ENCODE data around the gene POU2F1. TPM values are rescaled to one million over a fixed set of nuclear protein-coding genes. Genes with fewer than 3 reads are reported as not detected.

POU2F1 gene
- total RNA-seq, 6 donors from 2014 or later, result 9.1 to 26.8 (median 15.6) TPM

DNA sequence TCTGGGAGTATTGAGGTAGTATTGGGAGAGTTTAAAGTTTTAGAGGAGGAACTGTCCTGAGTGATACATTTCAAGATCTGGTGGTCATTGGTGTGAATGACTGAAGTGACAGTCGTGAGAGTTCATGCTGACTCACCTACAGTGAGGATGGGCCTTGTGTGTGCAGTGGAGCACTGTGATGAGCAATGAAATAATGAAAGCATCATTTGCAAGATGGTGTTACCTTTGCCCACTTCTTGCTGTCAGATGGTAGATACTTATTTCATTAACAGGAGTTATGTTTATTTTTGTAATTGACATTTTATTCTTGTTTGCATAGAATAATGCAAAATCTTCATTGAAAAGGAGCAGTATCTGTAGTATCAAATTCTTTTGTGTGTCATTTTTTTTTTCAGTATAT, 29.0 kb downstream of the POU2F1 start:
- ATAC-seq (ENCODE audit: low FRiP score in 2 of 2) (no peak), DNase-seq (no peak)
- TF ChIP-seq CTCF (IDR thresholded peaks at IDR 0.05) (no peak), POLR2A (IDR thresholded peaks at IDR 0.05) (no peak), POLR2AphosphoS5 (IDR thresholded peaks at IDR 0.05) (no peak), EP300 (IDR thresholded peaks at IDR 0.05) (no peak)
- H3K4me3 ChIP-seq, result no peak overlapping the region
- H3K27ac ChIP-seq, result no peak overlapping the region
- H3K4me1 ChIP-seq, result no peaks in the 10 kb centered on the region
- H3K36me3 ChIP-seq, result no peaks in the 10 kb centered on the region
- H3K27me3 ChIP-seq, result no peaks in the 10 kb centered on the region
- H3K9me3 ChIP-seq, result no peaks in the 10 kb centered on the region
- WGBS, 2 donors, result 58 to 82% methylated on average over 1 of the region's 1 CpG

GRCh38 chr1:167250482-167250881, 29.8 kb downstream of the POU2F1 start:
- Histone ChIP-seq H3K4me3 (no peak overlapping the region), H3K27me3 (no peaks in the 10 kb centered on the region), H3K4me1 (no peaks in the 10 kb centered on the region), H3K27ac (no peak overlapping the region), H3K9me3 (no peaks in the 10 kb centered on the region), H3K36me3 (no peaks in the 10 kb centered on the region)
- no peak for TF ChIP-seq EP300 (IDR thresholded peaks at IDR 0.05)
- TF ChIP-seq POLR2AphosphoS5 (IDR thresholded peaks at IDR 0.05), result no peak
- TF ChIP-seq CTCF (IDR thresholded peaks at IDR 0.05), result no peak
- TF ChIP-seq POLR2A (IDR thresholded peaks at IDR 0.05), result no peak
- ATAC-seq (ENCODE audit: low FRiP score in 2 of 2) (no peak), DNase-seq (no peak)

DNA sequence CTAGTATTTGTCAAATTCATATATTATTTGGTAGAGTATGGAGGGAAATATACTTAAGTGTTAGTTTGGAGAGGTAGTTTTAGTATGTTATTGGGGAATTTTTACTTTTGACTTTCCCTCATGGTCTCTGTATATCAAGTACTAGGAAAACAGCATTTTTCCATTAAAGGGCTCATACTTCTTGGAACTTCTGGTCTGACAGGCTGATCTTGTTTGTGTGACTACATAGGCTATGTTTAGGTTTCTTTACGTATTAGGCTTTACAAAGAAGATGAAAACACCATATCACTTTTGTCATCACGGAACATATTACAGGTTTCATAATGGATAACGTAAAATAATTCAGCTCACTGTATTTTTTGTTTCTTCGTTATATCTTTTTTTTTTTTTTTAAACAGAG, 30.8 kb downstream of the POU2F1 start:
- TF ChIP-seq POLR2A (IDR thresholded peaks at IDR 0.05) (no peak), POLR2AphosphoS5 (IDR thresholded peaks at IDR 0.05) (no peak), CTCF (IDR thresholded peaks at IDR 0.05) (no peak), EP300 (IDR thresholded peaks at IDR 0.05) (no peak)
- no peak overlapping the region for H3K4me3 ChIP-seq
- ATAC-seq (ENCODE audit: low FRiP score in 2 of 2) (no peak), DNase-seq (no peak)
- H3K4me1 ChIP-seq, result no peaks in the 10 kb centered on the region
- 93 to 97% methylated on average over 4 of the region's 4 CpGs for WGBS, 2 donors
- no peaks in the 10 kb centered on the region for H3K27me3 ChIP-seq
- no peaks in the 10 kb centered on the region for H3K9me3 ChIP-seq
- H3K27ac ChIP-seq, result no peak overlapping the region
- no peaks in the 10 kb centered on the region for H3K36me3 ChIP-seq

GRCh38 chr1:167252986-167253385, 32.3 kb downstream of the POU2F1 start:
- H3K27me3 ChIP-seq, result no peaks in the 10 kb centered on the region
- no peaks in the 10 kb centered on the region for H3K36me3 ChIP-seq
- DNase-seq (no peak), ATAC-seq (ENCODE audit: low FRiP score in 2 of 2) (no peak)
- H3K9me3 ChIP-seq, result no peaks in the 10 kb centered on the region
- no peak overlapping the region for H3K4me3 ChIP-seq
- H3K4me1 ChIP-seq, result no peaks in the 10 kb centered on the region
- no peak for TF ChIP-seq EP300 (IDR thresholded peaks at IDR 0.05)
- no peak for TF ChIP-seq POLR2AphosphoS5 (IDR thresholded peaks at IDR 0.05)
- TF ChIP-seq POLR2A (IDR thresholded peaks at IDR 0.05), result no peak
- no peak for TF ChIP-seq CTCF (IDR thresholded peaks at IDR 0.05)
- no peak overlapping the region for H3K27ac ChIP-seq

- no peak overlapping the region for H3K27ac ChIP-seq
- TF ChIP-seq CTCF (IDR thresholded peaks at IDR 0.05) (no peak), POLR2A (IDR thresholded peaks at IDR 0.05) (no peak), POLR2AphosphoS5 (IDR thresholded peaks at IDR 0.05) (no peak), EP300 (IDR thresholded peaks at IDR 0.05) (no peak)
Observed at GRCh38 chr1:167258858-167259257, 38.2 kb downstream of the POU2F1 start.

More at GRCh38 chr1:167258858-167259257, 38.2 kb downstream of the POU2F1 start:
- H3K4me3 ChIP-seq, result no peak overlapping the region
- H3K4me1 ChIP-seq, result peaks cover 5 to 29% (median 9%) of the 10 kb centered on the region in 4 donors
- H3K27me3 ChIP-seq, result no peaks in the 10 kb centered on the region
- WGBS, 2 donors, result 76 to 79% methylated on average over 5 of the region's 5 CpGs
- no peaks in the 10 kb centered on the region for H3K9me3 ChIP-seq
- H3K36me3 ChIP-seq, result no peaks in the 10 kb centered on the region
- no peak for DNase-seq
- no peak for ATAC-seq (ENCODE audit: low FRiP score in 2 of 2)

All from upper lobe of left lung (tissue), 6 donors.